Stimulated activated CD8-positive, alpha-beta memory T cell treated with anti-CD3 and anti-CD28 coated beads, Interleukin-12 subunit alpha, Interleukin-12 subunit beta, amount 100 ng/mL, for 1 hour (primary cell): ENCODE data around the gene CGGBP1.

Experiments used
- DNase-seq: peaks from one replicate; pipeline ENCODE4 v3.0.0-alpha.2; 2020; ENCODE audit warnings: low read depth

The CGGBP1 gene

DNA sequence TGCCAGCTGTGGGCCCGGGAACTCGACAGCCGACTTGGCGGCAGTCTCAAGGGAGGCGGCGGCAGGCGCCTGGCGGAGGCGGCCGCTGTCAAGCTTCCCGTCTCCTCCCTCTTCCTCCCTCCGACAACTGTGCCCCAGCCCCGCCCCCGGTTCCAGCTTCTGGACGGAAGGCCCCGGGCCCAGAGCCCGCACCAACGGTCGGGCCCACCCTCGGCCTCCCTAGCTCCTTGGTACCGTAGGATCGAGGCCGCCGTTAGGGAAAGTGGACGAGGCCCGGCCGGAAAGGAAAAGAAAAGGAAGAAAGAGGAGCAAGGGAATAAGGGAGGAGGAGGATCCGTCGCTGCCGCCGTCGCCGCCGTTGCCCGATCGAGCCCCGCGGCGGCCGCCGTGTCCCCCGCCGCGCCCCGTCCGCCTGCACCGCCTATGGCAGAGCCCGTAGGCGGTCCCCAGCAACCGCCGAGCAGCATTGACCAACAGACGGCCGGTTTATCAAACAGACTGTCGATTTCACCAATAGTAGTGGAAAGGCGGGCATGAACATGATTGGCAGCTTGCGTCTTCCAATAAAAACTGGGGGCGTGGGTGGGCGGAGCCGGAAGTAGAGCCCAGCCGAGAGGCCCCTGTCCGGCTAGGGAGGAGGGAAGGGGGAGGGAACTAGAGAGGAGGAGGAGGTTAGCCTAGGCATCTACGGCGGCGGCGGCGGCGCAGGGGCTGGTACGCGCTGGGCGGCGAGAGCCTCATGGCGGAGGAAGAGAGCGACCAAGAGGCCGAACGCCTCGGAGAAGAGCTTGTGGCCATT lies at the start of gene CGGBP1, which contains the start of gene ZNF654:
Gene CGGBP1 (minus strand): TSS at position 425 of the 799 bp plus-strand sequence. CDS start 3,029 bp downstream, outside the sequence.
Gene ZNF654 (plus strand): TSS at position 675 of the 799 bp plus-strand sequence. CDS start 65 bp downstream, at position 740.
- DNase-seq = peak; percentile 98

GRCh38 chr3:88105325-88105724 lies 46.5 kb upstream of the CGGBP1 start:
- DNase-seq = no peak

DNA sequence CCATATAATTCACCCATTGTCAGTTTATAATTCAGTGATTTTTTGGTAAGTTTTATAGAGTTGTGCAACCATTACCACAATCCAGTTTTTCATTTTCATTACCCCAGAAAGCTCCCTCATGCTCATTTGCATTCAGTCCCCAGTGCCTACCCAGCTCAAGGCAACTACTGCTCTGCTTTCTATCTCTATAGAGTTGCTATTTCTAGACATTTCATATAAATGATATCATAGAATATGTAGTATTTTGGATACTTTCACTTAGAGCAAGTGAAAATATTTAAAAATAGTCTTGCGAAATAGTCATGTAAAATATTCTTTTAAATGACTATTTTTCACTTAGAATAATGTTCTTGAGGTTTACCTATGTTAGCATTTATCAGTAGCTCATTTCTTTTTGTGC lies 42.3 kb upstream of the CGGBP1 start:
- DNase-seq = no peak

GRCh38 chr3:88093266-88093665 lies 34.5 kb upstream of the CGGBP1 start:
- DNase-seq = no peak

- DNase-seq = no peak
These were observed 33.5 kb upstream of the CGGBP1 start for GRCh38 chr3:88092270-88092669.

GRCh38 chr3:88090681-88091080 lies 31.9 kb upstream of the CGGBP1 start:
- DNase-seq = no peak

- no peak for DNase-seq
These were observed 25.3 kb upstream of the CGGBP1 start for GRCh38 chr3:88084097-88084501.

DNA sequence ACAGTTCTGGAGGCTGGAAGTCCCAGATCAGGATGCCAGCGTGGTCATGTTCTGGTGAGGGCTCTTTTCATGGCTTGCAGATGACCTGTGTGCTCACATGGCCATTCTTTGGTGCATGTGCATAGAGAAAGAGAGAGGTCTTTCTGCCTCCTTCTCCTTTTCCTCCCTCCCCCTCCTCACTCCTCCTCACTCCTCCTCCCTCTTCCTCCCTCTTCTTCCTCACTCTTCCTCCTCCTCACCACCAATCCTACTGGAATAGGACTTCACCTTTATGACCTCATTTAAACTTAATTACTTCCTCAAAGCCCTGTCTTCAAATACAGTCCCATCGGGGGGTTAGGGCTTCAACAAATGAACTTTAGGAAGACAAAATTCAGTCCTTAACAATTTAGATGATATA lies 24.0 kb upstream of the CGGBP1 start:
- DNase-seq = no peak

GRCh38 chr3:88078932-88079331 lies 20.1 kb upstream of the CGGBP1 start:
- no peak for DNase-seq

GRCh38 chr3:88076712-88077111 lies 17.9 kb upstream of the CGGBP1 start:
- no peak for DNase-seq

DNA sequence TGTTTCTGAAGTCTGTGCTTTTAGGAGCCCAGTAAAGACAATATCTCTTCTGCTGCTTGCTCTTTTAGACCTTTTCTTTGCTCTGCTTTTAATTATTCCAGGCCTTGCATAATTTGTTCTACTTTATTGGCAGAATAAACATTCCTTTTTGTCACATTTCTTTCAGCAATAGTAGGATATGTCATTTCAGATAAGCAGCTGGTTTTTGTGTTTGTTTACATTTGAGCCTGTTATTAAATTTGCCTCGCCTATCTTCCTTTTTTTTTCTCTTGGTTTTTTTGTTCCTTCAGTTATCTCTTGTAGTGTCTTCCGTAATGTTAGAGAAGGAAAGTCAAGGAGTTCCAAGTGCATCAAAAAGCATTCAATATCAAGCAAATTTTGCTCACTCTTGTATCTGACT lies 16.7 kb upstream of the CGGBP1 start:
- DNase-seq = no peak

GRCh38 chr3:88075072-88075471 lies 16.3 kb upstream of the CGGBP1 start:
- DNase-seq = no peak

DNA sequence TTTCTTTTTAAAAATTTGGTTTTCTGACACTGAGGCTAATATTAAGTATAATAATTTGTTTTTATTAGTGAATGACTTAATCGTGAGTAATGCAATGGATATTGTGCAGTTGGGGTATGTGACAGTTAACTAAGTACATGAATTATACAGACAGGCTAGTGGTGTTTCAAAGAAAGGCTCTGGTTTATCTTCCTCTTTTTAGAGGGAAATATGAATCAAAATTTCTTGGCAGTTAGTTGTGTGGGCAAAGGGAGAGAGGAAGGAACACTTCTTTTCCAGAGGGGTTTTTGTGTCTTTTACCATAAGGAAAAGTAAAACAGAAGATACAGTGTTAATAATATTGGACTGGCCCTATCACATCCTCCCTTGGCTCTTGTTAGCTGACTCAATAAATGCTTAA lies 2.9 kb upstream of the CGGBP1 start:
- DNase-seq = no peak

GRCh38 chr3:88059380-88060170 lies 770 bp upstream of the CGGBP1 start:
- DNase-seq = no peak

GRCh38 chr3:88058306-88058580 lies 562 bp downstream of the CGGBP1 start:
- no peak for DNase-seq

DNA sequence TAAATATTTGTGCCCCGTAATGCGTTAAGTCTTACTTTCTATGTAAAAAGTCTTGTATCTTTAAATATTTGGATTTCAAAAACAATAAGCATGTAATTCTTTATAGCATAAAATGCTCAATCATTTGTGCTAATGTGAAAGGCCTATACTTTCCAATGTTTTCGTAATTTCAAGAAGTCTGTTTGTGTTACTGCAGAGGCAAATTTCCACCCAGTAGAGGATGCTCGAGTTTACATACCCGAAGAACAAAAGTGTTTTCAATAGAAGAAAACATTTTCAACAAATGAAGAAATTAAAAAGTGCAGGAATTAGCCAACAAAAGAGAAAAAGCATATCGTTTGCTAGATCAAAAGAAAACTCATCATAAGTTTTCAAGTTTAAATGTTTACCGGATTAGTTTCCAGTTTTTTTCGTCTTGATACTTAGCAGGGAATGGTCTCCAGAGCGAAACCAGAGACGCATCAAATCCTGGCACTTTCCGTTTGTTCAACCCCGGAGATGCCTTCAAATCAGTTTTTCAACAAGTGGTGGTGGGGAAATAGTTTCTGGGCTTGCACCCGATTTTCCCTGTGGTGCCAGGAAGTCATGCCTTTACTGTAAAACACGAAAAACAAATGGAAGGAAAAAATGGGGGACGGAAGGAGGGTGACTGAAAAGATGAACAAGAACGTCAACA lies 1.0 kb downstream of the CGGBP1 start:
- DNase-seq = no peak

DNA sequence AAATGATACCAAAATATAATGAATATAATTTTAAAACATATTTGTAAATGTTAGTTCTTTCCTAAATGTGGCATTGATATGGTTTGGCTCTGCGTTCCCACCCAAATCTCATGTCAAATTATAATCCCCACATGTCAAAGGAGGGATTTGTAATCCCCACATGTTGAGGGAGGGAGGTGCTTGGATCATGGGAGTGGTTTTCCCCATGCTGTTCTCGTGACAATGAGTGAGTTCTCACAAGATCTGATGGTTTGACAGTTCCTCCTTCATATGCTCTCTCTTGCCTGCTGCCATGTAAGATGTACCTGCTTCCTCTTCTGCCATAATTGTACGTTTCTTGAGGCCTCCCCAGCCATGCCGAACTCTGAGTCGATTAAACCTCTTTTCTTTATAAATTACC lies 12.0 kb downstream of the CGGBP1 start:
- no peak for DNase-seq

DNA sequence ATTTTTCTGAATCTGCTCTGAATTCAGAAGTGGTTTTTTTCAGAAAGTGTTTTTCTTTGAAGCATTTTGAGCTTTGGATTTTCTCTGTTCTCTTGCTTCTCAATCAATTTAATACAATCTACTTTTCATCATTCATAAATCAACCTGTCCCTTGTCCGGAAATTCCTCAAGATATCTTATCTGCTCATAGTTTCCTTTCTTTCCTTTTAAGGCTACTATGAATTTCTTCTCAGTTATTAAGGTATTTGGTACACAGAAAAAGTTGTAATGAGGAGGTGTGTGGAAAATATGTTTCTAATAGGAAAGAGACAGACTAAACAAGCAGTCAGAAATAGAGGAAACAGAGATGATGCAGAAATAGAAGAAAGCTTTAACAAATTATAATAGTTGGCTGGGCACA lies 14.4 kb downstream of the CGGBP1 start:
- DNase-seq = no peak

- DNase-seq = no peak
These were observed 17.8 kb downstream of the CGGBP1 start for GRCh38 chr3:88041005-88041404.

GRCh38 chr3:88040529-88040928 lies 18.3 kb downstream of the CGGBP1 start:
- DNase-seq = no peak

DNA sequence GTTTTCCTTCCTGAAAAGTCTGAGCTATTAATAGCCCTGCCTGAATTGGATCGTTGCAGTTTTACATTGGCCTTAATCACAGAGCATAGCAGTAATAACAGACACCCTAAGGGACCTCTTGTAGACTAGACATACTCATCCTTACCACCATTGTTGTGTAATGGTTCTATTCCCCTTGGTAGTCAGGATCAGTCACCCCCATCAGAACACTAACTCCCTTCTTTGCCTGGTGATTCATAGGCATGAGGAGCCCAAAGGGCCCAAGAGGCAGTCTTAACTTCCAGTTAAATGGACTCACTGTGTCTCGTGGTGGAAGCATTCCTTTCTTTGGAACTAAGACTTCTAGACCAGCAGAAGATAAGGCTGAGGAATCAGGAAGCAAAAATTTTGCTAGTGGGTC lies 20.2 kb downstream of the CGGBP1 start:
- no peak for DNase-seq

GRCh38 chr3:88036221-88036620 lies 22.6 kb downstream of the CGGBP1 start:
- no peak for DNase-seq
